SKM-1 (cell line): Measurements from ENCODE around the gene SHISA9.

ENCODE experiments used
- DNase-seq: peaks from one replicate; lab custom pipeline; 2025; ENCODE audit not compliant: unreplicated experiment; lab: John Stamatoyannopoulos, UW

SHISA9 gene

DNA sequence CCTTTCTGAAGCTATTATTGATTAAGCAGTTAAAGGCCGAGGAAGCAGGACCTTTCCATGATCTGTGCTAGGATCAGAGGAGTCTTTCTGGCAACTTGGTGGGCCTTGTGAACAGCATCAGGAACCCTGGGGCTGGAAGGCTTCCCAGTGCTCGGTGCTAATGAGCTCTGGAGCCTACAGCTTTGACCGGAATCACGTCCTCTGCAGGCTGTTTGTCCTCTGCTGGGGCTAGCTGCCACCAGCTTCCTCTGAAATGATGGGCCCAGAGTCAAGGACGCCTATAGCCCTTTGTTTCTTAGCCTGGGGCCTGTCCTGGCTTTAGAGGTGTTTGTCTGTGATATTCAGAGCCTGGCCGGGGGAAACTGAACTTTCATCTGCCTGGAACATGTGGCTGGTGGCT is 111.6 kb downstream of the SHISA9 start:
- no peak for DNase-seq

DNA sequence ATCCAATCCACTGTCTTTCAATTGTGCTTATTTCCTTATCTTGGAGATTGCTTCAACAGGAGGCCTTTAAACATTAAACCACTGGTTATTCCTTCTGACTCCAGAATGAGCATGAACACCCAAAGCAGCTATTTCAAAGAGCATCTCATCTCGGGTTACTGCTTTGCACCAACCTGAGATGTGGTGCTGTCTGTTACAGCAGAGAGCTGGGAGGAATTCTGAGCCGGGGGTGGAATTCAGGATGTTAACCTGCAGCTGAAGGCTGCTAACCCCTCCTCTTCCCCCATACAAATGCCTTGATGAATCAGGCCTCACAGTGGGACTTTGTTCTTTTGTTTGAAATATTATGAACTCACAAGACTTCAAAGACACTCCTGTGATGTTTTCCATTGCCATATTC is 113.1 kb downstream of the SHISA9 start:
- no peak for DNase-seq

DNA sequence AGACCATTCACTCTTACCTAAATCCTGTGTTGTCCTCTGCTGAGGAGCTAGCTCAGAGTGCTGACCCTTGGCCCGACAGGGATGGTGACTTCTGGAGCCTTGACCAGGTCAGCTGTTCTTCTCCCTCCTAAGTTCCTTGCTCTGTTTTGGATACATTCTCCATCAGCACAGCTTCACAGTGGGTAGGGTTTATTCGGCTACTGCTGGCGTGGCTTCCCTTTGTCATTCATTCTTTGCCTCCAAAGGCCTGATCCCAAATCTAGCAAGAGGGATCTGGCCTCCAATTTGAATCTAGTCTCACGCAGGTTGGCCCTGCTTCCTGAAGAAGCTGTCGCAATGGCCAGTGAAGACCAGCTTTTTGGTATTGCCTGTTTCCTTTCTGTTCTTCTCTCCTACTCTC is 116.6 kb downstream of the SHISA9 start:
- DNase-seq = no peak

DNA sequence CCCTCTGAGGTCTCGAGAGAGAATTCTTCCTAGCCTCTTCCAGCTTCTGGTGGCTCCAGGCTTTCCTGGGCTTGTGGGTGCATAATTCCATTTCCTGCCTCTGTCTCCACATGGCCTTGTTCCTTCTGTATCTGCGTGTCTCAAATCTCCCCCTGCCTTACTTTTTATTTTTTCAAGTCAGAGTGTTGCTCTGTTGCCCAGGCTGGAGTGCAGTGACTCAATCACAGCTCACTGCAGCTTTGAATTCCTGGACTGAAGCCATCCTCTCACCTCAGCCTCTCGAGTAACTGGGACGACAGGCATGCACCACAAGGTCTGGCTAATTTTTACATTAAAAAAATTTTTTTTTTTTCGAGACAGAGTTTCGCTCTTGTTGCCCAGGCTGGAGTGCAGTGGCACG is 120.6 kb downstream of the SHISA9 start:
- no peak for DNase-seq

DNA sequence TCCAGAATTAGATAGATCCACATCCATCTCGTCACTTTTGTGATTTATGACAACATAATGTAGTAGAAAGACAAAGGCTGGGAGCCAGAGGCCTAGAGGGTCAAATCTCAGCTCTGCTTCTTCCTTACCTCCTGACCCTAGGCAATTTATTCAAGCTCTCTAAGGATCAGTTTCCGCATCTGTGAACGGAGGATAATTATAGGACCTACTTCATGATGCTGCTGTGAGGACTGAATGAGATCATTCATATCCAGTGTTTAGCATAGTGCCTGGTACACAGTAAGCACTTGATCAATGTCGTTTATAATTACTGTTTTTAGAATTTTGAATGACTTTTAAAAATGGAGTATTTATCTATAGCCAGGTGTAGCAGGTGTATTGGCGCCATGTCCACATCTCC is 128.4 kb downstream of the SHISA9 start:
- DNase-seq = no peak

DNA sequence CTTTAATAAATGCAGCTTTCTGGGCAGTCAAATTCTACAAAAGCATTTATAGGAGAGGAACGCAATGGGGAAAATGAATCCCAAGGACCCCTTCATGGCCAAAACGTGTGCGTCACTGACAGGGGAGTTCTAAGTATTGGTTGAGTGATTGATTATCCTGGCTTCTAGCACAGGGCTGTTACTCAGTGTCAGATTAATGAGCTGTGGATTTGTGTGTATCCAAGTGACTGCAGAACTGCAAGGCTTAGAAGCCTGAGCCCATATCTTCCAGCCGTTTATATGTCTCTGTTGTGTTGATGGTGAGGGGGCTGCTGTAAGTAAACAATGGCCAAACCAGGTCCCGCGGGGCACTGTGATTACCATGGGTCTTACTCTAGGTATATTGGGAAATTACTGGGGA is 129.4 kb downstream of the SHISA9 start:
- DNase-seq = no peak

DNA sequence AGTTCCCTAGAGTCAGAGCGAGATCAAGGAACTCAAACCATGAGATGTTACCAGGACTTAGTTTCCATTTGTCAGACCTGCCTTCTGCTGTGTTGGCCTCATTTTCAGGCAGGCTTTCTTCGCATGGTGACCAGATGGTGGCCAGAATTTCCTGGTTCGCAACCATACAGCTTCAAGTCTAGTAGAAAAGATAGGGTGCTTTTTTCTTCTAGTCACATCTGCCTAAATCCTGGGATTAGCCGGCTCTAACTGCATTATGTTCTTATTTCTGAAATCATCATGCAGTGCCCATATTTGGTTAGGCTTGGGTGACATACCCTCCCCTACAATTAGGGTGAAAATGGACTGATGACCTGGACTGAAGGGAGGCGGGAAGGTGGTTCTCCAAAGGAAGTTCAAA is 131.5 kb downstream of the SHISA9 start:
- DNase-seq = no peak

DNA sequence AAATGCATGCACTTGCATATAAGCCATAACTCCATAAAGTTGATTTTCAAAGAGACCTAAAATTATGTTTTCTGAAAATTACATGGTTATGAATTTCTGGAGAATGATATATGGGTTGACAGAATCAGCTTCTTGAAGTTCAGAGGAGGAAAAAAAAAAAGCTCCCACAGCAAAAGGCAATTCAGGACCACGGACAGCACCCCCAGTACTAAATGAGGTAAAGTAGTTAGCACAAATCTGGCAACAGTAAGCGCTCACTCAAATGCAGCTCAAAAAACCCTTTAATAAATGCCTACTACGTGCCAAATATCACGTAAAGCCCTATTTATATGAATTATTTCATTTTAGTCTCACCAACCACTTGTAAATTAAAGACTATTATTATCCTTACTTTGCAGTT is 135.2 kb downstream of the SHISA9 start:
- DNase-seq = no peak

DNA sequence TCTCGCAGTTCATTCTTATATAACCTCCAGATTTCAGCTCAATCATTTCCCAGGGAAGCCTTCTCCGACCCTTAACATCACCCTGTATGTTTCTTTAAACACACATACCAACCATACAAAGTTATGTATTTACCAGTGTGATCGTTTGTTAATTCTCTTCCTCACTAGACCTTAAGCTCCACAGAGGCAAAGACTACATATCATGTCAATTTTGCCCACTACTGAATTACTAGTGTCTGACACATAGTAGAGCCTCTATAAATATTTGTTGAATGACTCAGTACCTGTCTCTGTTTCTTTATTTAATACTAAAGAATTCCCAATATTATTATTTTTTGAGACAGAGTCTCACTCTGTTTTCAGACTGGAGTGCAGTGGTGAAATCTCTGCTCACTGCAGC is 137.2 kb downstream of the SHISA9 start:
- no peak for DNase-seq

DNA sequence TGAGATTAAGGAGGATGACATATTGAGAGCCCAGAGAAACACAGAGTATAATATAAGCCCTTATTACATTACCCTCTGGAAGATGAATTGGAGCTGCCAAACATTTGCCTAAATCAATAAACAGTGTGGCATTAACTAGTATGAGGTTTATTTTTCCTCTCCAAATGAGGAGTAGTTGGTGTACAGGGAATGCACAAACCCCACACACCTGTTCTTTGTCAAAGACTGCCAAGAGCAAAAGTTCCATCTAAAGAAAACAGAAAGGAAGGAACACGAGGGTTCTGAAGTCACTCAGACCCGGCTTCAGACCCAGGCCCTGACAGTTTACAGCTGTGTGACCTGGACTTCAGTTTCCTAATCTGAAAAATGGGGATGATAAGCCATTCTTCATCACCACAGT is 138.1 kb downstream of the SHISA9 start:
- DNase-seq = no peak

DNA sequence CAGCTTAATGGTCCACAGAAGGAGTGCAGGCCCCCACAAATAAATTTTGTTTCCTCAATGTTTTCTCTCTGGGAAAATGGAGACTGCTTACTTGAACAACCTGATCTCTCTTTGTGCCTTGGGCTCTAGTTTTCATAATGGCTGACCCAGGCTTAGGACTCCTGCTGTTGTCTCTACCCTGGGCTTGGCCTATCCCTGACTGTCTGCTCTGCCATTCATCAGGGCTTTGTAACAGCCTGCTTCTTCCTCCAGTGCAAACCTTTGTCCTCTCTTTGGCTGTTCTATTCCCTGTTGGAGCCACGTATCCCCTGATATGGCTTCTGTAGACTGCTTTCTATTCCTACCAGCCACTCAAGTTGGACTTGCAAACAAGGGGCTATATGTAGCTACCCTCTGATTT is 139.8 kb downstream of the SHISA9 start:
- DNase-seq = no peak

DNA sequence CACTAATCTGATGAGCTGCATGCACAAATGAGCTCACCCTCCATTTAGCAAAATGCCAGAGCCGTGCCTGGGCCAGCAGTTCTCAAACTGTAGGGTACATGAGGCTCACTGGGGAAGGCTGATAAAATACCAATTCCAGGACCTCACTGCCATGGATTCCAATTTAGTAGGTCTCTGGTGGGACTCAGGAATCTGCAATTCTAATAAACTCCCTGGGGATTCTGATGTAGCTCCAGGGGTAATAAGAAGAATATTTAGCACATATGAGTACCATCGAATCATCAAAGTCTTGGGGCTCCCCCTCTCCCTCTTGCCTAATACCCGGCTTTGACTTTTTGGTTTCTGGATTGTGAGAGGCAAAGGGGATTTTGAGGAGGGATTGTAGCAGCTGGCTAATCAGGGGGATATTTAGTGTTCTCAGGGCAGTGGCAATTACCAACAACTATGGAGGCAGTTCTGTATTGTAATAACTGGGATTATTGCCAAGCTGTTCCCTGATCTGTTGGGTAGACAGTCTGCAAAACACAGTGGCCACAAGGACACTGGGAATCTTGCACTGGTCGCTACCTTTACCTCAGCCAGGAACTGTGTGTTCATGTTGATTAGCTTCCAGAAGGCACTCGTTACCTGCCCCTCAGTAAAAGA is 140.4 kb downstream of the SHISA9 start:
- no peak for DNase-seq

DNA sequence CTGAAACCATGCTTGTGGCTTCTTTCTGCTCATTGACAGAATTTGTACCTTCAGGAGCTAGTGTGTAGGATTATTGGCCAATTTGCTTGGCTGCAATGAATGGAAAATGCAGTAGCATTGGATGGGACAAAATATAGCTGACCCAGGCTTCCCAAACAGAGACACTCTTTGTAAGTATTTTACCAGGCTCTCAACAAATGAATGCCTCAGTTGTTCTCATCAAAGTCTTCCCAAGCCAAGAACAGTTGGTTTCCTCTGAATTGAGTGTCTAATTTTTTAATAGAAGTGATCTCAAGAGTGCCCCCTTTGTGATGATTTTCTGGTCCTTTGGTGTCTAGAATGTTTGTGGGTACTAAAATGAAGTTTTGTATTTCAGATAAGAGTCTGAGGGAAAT is 140.9 kb downstream of the SHISA9 start:
- no peak for DNase-seq

DNA sequence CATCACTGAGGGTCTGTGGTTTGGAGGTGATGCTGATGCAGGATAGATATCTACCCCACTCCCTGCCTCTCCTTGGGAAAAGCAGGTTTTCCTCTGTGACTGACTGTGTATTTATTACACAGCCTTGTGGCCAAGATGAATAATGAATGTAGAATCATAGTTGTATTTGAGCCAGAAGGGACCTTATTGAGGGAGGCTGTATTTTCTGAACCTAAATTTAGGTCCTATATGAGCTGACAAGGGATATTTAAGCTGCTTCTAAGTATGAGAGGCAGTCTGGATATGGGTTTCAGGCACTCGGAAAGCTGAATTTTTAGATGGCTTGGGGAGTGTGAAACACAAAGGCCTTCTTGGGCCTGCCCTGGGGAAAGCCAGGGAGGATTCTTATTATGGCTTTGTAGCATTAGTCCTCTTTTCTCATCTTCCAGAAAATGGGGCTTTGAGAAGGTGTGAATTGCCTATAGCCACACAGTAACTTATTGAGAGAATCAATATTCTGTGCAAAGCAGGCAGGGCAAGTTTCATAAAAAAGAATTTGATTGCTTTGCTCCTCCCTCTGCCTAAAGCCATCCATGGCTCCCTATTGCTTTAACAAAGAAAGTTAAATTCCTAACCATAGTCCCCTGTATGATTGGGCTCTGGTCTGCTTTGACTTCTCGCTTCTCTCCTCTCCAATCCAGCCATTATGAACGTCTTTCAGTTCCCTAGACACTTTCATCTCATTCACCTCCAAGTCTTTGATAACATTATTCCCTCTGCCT is 144.8 kb downstream of the SHISA9 start:
- DNase-seq = no peak

DNA sequence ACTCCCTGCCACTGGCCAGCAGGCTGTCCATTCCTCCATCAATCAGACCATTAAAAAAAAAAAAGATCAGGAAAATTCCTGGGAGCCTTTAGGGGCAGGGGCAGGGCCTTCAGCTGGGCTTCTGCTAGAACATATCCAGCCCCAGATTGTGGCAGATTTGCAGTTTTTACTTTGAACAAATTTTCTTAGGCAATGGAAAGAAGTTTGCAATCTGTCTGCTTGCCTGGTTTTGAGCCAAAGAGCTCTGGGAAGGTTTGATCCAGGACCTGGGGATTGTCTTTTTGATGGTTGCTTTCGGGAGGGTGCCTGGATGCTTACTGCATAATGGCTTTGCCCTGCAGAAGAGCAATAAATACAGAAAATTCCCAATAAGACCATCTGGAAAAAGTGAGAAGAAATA is 145.9 kb downstream of the SHISA9 start:
- no peak for DNase-seq

DNA sequence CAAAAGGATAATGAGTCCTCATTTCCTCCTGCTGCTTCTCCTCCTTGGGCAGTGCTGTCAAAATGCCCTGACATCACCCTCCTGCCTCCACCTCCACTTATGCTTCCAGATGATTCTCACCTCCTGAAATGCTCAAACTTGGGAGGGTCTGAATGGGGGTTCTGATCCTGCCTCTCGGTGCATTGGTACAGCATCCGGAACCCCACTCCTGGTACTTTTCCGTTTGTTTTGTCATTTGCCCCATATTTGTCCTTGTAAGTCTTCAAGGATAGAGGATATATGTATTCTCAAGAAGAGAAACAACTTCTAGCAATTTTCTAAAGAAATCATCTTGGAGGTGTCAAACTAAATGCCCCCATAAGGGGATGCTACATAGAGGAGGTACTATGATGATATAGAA is 148.3 kb downstream of the SHISA9 start:
- DNase-seq = no peak

DNA sequence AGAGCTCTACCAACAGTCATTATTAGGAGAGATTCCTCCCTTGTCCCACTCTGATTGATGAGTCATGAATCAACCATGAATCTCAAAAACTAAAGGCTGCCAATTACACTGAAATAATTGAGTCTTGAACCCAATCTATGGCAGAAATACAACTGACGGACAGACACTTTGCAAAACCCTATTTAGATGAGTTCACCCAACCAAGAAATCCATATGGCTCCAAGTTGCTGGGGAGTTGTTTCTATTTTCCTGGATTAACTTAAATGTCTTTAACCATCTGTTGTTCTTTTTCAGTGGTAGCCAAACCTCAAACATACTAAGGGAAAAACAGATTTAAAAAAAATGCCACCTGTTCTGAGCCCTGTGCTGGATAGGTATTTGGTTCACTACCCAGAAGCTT is 151.0 kb downstream of the SHISA9 start:
- DNase-seq = no peak

DNA sequence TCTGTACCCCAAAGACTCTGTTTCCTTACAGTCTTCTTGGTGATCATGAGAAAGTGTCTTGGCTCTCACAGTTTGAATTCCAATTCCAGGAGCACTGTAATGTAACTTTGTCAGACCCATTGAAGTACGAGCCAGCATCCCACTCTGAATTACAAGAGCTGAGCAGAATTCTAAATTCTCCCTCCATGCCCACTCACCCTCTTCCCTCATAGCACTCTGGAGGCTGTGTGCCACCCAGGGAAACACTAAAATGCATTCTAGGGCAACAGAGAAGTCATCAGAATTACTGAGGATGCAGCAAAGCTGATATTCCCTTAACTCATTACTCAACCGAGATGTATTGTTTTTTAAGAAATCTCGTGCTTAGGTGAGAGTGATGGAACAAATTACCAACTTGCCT is 154.1 kb downstream of the SHISA9 start:
- no peak for DNase-seq

DNA sequence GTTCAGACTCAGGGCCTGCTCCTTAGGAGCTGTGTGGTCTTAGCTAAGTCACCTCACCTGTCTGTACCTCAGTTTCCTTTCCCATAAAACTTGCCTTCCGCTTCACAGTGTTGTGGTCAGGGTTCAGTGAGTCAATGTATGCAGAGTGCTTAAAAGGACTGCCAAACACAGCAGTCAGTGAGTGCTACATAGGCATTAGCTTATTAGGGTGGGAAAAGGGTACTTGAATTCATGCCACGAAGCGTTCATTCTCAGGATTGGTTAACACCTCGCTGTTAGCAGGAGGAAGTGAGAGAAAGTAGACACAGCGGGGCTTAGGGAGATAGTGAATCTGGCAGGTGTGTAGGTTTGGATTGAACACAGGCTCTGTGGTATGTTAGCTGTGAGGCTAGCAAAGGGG is 155.2 kb downstream of the SHISA9 start:
- DNase-seq = no peak

DNA sequence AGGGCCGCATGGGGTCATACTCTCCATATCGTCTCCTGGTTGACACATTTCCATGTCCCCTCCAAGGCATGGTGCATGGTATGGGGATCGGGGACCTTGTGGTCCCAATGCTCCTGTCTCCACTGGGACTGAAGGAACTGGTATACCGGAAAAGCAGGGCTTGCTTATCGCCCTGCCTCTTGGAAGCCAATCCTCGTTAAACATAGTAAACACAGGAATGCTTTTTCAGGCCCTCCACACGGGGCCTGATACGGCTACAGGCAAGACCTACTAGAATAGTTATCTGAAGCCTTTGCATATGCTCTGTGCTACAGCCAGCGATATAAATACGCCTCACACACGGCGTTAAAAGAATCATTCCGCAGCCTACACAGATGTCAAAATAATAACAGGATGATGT is 159.5 kb downstream of the SHISA9 start:
- no peak for DNase-seq

DNA sequence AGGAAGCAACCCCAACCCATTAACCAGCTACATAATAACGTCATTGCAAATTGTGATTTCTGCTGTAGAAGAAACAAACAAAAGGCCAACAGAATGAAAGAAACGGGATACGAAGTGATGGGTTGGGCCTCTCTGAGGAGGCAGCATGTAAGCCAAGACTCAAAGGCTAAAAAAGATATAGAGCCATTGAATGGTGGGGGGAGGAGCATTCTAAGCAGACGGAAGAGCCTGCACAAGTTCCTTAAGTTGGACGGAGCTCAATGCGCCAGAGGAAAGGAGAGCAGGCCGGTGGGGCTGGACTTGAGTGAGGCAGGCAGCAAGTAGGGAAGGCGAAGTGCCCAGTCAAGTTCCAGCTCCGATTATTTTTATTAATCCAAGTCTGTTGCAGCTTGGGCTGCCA is 160.3 kb downstream of the SHISA9 start:
- DNase-seq = no peak

DNA sequence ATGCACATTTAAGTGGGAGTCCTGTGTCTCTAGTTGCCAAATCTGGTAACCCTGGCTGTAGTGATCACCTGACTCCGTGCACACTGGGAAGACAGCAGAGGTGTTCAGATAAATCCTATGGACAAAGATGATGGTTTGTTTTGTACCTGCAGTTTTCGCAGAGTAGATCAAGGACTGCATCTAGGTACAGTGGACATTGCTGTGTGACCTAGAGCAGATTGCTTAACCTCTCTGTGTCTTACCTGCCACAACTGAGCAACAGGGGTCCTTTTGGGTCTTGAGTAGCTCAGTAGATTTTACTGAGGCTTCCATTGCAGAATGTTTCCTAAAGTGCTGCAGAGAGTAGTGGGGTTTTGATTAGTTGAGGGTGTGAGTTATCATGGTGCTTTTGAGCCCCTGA is 160.8 kb downstream of the SHISA9 start:
- no peak for DNase-seq

DNA sequence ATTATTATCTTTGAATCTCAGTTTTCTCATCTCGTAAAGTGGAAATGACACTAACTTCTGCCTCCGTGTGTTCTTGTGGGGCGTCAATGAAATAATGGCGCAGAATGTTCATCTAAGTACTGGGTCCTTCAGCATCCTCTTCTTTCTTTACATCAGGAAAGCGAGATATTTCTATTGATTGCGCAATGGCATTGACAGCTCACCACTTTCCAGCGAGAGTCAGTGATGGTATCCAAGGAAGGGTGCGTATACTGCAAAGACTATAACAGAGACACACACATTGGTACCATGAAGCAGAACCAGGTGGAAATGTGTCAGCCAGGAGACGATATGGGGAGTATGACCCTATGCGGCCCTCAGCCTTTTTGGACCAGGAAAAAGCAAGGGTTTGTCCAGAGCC is 162.1 kb downstream of the SHISA9 start:
- no peak for DNase-seq
